Measurements from ENCODE around the gene SKI. TPM values are rescaled to one million over a fixed set of nuclear protein-coding genes. Genes with fewer than 3 reads are reported as not detected.

The SKI gene
- total and polyA plus RNA-seq, 9 of the 15 experiments (the other 6 are each of a cell fraction or from before 2014, with no cell fraction given): 0.10 to 60.5 (median 4.6) TPM

GRCh38 chr1:2347409-2347785 is 119.3 kb downstream of the SKI start (continued):
- TF ChIP-seq ZNF398 (CRISPR knock-in tag; IDR thresholded peaks at IDR 0.05): no peak
- no peak for TF ChIP-seq TOE1 (IDR thresholded peaks at IDR 0.05; ENCODE audit: borderline replicate concordance)
- no peak for TF ChIP-seq TOE1 (CRISPR knock-in tag; IDR thresholded peaks at IDR 0.05; ENCODE audit: borderline replicate concordance, low read depth)
- TF ChIP-seq CHD2 (IDR thresholded peaks at IDR 0.05; ENCODE audit: low read depth, low read length): no peak
- no peak for TF ChIP-seq CHCHD3 (CRISPR knock-in tag; IDR thresholded peaks at IDR 0.05)
- TF ChIP-seq, protein P1, sequence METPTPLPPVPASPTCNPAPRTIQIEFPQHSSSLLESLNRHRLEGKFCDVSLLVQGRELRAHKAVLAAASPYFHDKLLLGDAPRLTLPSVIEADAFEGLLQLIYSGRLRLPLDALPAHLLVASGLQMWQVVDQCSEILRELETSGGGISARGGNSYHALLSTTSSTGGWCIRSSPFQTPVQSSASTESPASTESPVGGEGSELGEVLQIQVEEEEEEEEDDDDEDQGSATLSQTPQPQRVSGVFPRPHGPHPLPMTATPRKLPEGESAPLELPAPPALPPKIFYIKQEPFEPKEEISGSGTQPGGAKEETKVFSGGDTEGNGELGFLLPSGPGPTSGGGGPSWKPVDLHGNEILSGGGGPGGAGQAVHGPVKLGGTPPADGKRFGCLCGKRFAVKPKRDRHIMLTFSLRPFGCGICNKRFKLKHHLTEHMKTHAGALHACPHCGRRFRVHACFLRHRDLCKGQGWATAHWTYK (CRISPR knock-in tag; IDR thresholded peaks at IDR 0.05): no peak
- TF ChIP-seq GTF2F1 (IDR thresholded peaks at IDR 0.05; ENCODE audit: low read depth, low read length): no peak

GRCh38 chr1:2347896-2348295 is 119.8 kb downstream of the SKI start:
- POLR2A ChIA-PET: interaction anchor here (0.6 kb wide), 2 partner anchors 10 to 839 kb away, joined by 3 read pairs; no protein-coding TSS in a partner anchor
- no TSS peak for BruUV-seq (replicated peaks)

More at GRCh38 chr1:2347896-2348295, 119.8 kb downstream of the SKI start:
- in situ Hi-C loops (cut with MboI) (no loop called here), intact Hi-C loops (cut with micrococcal nuclease) (no loop called here)
- peaks cover 11% of the 10 kb centered on the region for H4K20me1 ChIP-seq (replicated peaks; ENCODE audit: control insufficient read depth, insufficient read depth, low read length)
- no peaks in the 10 kb centered on the region for H3K9me1 ChIP-seq (ENCODE audit: control insufficient read depth, insufficient read depth, low read length)
- H3K4me2 ChIP-seq (ENCODE audit: insufficient read depth, low read length): no peak overlapping the region
- no peak overlapping the region for H2AFZ ChIP-seq (ENCODE audit: low read depth, low read length)
- H3K4me1 ChIP-seq (replicated peaks in 1 of 2; ENCODE audit: control insufficient read depth in 2 of 2, insufficient read depth in 2 of 2, low read length in 2 of 2): peaks cover 0 to 36% of the 10 kb centered on the region in 2 experiments; a peak in 2 of 5 replicates
- no peak overlapping the region for H3K9ac ChIP-seq (ENCODE audit: insufficient read depth in 1 of 2, low read depth in 2 of 2, low read length in 2 of 2)
- ATAC-seq: no peak
- no peaks in the 10 kb centered on the region for H3K36me3 ChIP-seq (ENCODE audit: control insufficient read depth, insufficient read depth, low read length)
- no peak for TF ChIP-seq KLF10 (CRISPR knock-in tag; IDR thresholded peaks at IDR 0.05)
- no peak for TF ChIP-seq ZEB2 (IDR thresholded peaks at IDR 0.05)
- TF ChIP-seq, protein P2, sequence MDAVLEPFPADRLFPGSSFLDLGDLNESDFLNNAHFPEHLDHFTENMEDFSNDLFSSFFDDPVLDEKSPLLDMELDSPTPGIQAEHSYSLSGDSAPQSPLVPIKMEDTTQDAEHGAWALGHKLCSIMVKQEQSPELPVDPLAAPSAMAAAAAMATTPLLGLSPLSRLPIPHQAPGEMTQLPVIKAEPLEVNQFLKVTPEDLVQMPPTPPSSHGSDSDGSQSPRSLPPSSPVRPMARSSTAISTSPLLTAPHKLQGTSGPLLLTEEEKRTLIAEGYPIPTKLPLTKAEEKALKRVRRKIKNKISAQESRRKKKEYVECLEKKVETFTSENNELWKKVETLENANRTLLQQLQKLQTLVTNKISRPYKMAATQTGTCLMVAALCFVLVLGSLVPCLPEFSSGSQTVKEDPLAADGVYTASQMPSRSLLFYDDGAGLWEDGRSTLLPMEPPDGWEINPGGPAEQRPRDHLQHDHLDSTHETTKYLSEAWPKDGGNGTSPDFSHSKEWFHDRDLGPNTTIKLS (IDR thresholded peaks at IDR 0.05; ENCODE audit: borderline replicate concordance, low read depth): no peak
- no peak for TF ChIP-seq SRSF9 (IDR thresholded peaks at IDR 0.05; ENCODE audit: borderline replicate concordance, low read depth, low read length)
- no peak for TF ChIP-seq U2AF2 (optimal IDR thresholded peaks at IDR 0.05; ENCODE audit: low read depth, low read length)
- TF ChIP-seq ELF4 (CRISPR knock-in tag; IDR thresholded peaks at IDR 0.05): no peak
- no peak for TF ChIP-seq USF1 (CRISPR knock-in tag; IDR thresholded peaks at IDR 0.05)
- no peak for TF ChIP-seq LARP7 (IDR thresholded peaks at IDR 0.05)
- TF ChIP-seq STAT5B (CRISPR knock-in tag; IDR thresholded peaks at IDR 0.05): no peak
- no peak for TF ChIP-seq HOXB6 (CRISPR knock-in tag; IDR thresholded peaks at IDR 0.05; ENCODE audit: borderline replicate concordance)
- no peak for TF ChIP-seq ZKSCAN1 (IDR thresholded peaks at IDR 0.05; ENCODE audit: low read depth, low read length)
- TF ChIP-seq CAMTA2 (CRISPR knock-in tag; conservative IDR thresholded peaks at IDR 0.05): no peak
- no peak for DNase-seq (ENCODE audit: extremely low read depth in 1 of 4, low spot score in 3 of 4)
- CTCF ChIA-PET (ENCODE audit: low intra/inter-chr PET ratio): no interaction called here
- no peaks in the 10 kb centered on the region for H3K79me2 ChIP-seq (ENCODE audit: control insufficient read depth, insufficient read depth, low read length)
- no peak overlapping the region for H3K4me3 ChIP-seq
- H3K27me3 ChIP-seq (ENCODE audit: control insufficient read depth in 2 of 2, insufficient read depth in 2 of 2, low read length in 2 of 2): peaks cover 69 to 89% of the 10 kb centered on the region in 2 experiments
- H3K9me3 ChIP-seq (replicated peaks; ENCODE audit: control insufficient read depth, insufficient read depth, low read depth, low read length): no peaks in the 10 kb centered on the region
- peak; percentile 23 for FAIRE-seq
- WGBS (ENCODE audit: insufficient coverage, low coverage, missing lambda C conversion rate): 8% methylated on average over 23 of the region's 23 CpGs
- no peak overlapping the region for H3K27ac ChIP-seq (ENCODE audit: extremely low read depth, low read depth, low read length)

All from K562 (cell line).